Measurements from ENCODE around the gene TFB1M.
A peak's percentile ranks its signal among the peaks of the same experiment; 100 is the strongest.
"Not testable (repeated sequence)": the region's sequence is repeated elsewhere in the genome, so short reads cannot be mapped to it uniquely, and the experiment has no call there.

The TFB1M gene

GRCh38 chr6:155237613-155238012 lies 76.7 kb downstream of the TFB1M start:
- no peak for DNase-seq (ENCODE audit: low spot score)

GRCh38 chr6:155235087-155235486 lies 79.2 kb downstream of the TFB1M start:
- no peak for DNase-seq (ENCODE audit: low spot score)

- DNase-seq (ENCODE audit: low spot score): no peak
Observed at GRCh38 chr6:155234687-155235086, 79.6 kb downstream of the TFB1M start.

GRCh38 chr6:155234167-155234566 lies 80.1 kb downstream of the TFB1M start:
- DNase-seq (ENCODE audit: low spot score): no peak

- no peak for DNase-seq (ENCODE audit: low spot score)
Observed at GRCh38 chr6:155232848-155233247, 81.4 kb downstream of the TFB1M start.

- DNase-seq (ENCODE audit: low spot score): not testable (repeated sequence)
Observed at GRCh38 chr6:155230975-155231374, 83.3 kb downstream of the TFB1M start.

GRCh38 chr6:155228546-155229166 lies 85.6 kb downstream of the TFB1M start:
- peak; percentile 70 for DNase-seq (ENCODE audit: low spot score)

- DNase-seq (ENCODE audit: low spot score): no peak
Observed at GRCh38 chr6:155227046-155227445, 87.2 kb downstream of the TFB1M start.

GRCh38 chr6:155224618-155225017 lies 89.7 kb downstream of the TFB1M start:
- DNase-seq (ENCODE audit: low spot score): no peak

GRCh38 chr6:155223646-155224451 lies 90.4 kb downstream of the TFB1M start:
- peak; percentile 68 for DNase-seq (ENCODE audit: low spot score)

- DNase-seq (ENCODE audit: low spot score): no peak
Observed at GRCh38 chr6:155222506-155222905, 91.8 kb downstream of the TFB1M start.

- no peak for DNase-seq (ENCODE audit: low spot score)
Observed at GRCh38 chr6:155221086-155221485, 93.2 kb downstream of the TFB1M start.

GRCh38 chr6:155219858-155220301 lies 94.4 kb downstream of the TFB1M start:
- DNase-seq (ENCODE audit: low spot score): peak; percentile 47

- no peak for DNase-seq (ENCODE audit: low spot score)
Observed at GRCh38 chr6:155219299-155219698, 95.0 kb downstream of the TFB1M start.

- not testable (repeated sequence) for DNase-seq (ENCODE audit: low spot score)
Observed at GRCh38 chr6:155218711-155219110, 95.6 kb downstream of the TFB1M start.

GRCh38 chr6:155216312-155217046 lies 97.8 kb downstream of the TFB1M start:
- DNase-seq (ENCODE audit: low spot score): no peak

GRCh38 chr6:155215906-155216305 lies 98.4 kb downstream of the TFB1M start:
- DNase-seq (ENCODE audit: low spot score): no peak

GRCh38 chr6:155213611-155214372 lies 100.5 kb downstream of the TFB1M start:
- DNase-seq (ENCODE audit: low spot score): no peak

GRCh38 chr6:155212616-155213380 lies 101.5 kb downstream of the TFB1M start:
- no peak for DNase-seq (ENCODE audit: low spot score)

- no peak for DNase-seq (ENCODE audit: low spot score)
Observed at GRCh38 chr6:155212106-155212505, 102.2 kb downstream of the TFB1M start.

GRCh38 chr6:155207223-155207622 lies 107.1 kb downstream of the TFB1M start:
- DNase-seq (ENCODE audit: low spot score): no peak

Measured in GM03348 (cell line).